Renal cortex interstitium (tissue), 11 donors: ENCODE measurements around the gene IL24. TPM values are rescaled to one million over a fixed set of nuclear protein-coding genes. Genes with fewer than 3 reads are reported as not detected.

Experiments
- DNase-seq, 11 donors: peaks; one replicate each; pipeline ENCODE4 v3.0.0-alpha.2; 2013; ENCODE audit warnings: low read depth in 9 of 11, low spot score in 4 of 11; ENCODE audit errors: extremely low read depth in 1 of 11
- polyA plus RNA-seq, 3 donors: library from polyadenylated mRNA; unstranded; fragments of 120-200 nt; gene quantifications; one replicate each; pipeline ENCODE4 v1.2.1, GENCODE V29; 2013; ENCODE audit not compliant: insufficient read length in 3 of 3

IL24 gene
- polyA plus RNA-seq, 3 donors = 0.23 to 0.33 (median 0.23) TPM

DNA sequence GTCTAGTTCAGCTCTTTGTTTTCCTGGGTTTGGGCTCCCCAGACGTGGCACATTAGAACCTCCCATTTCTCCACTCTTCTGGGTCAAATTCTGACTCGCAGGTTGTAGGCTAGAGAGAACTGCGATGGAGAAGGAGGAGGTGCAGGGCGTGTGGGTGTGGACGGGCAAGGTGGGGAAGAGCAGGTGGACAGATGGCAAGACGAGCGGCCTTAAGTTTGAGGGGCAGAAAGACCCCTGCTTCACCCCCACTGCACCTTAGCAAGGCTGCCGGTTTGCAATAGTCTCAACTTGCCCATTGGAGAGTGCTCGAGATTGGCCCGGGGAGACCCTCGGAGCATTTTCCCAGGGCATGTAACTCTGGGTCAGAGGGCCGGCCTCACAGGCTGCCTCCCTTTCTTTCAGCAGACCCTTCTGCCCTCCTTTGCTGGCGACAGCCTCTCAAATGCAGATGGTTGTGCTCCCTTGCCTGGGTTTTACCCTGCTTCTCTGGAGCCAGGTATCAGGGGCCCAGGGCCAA lies 1.7 kb downstream of the IL24 start:
- DNase-seq = no peak

DNA sequence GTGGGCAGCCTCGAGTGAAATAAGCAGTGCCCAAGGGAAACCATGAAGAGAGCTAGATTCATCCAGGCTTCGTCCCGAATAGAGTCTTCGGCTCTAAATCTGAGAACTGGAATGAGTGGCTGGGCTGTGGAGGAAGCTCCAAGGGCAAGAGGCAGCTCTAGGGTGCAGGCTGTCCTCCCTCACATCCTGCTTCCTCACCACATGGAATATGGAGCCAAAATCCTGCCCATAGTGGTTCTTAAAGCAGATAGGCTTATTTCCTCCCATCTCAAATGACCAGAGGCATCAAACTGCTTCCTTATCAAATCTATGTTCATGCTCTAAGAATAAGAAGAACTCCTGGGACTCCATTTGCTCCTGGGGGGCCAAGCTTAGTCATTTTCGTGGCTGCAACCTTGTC lies 2.5 kb downstream of the IL24 start:
- no peak for DNase-seq

DNA sequence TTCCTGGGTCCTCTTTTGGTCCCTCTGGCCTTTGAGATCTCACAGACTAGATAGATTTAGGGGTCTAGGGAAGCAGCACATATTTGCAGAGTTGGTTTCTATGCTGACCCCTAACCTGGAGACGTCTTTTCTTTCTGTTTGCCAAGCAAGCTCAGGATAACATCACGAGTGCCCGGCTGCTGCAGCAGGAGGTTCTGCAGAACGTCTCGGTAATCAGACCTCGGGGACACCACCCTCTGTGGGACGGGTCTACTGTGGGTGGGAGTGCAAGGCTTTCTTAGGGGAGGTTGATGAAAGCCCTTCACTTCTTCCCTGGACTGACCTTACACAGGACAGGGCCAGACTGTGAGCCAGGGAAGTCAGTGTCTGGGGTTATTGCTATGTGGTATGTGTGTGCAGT lies 2.9 kb downstream of the IL24 start:
- no peak for DNase-seq

DNA sequence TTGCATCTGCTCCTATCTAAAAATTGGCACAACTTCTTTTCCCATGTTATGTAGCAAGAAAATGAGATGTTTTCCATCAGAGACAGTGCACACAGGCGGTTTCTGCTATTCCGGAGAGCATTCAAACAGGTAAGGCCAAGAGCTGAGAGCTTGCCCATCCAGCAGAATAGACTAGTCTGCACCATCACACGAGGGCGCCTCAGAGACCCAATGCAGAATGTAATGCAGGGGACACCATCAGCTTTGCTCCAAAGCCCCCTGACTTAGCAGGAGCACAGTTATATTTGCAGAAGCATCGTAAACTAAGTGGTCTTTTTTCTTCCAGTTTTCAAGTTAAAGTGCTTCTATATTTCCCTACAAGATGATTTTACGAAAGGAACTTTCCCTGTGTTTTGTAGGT lies 4.7 kb downstream of the IL24 start:
- DNase-seq = no peak

DNA sequence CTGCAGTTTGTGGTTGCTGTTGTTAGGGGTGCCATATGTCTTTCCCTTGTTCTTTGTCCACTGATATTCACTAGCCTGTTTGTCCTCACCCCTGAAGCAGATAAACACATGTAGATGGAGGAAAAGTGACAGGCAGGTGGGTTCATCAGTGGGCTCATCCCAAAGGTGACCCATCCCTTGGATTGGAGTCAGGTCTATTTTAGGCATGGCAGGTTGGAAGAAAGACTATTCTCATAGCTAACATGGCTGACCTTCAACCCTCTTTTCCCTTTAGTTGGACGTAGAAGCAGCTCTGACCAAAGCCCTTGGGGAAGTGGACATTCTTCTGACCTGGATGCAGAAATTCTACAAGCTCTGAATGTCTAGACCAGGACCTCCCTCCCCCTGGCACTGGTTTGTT lies 5.5 kb downstream of the IL24 start:
- DNase-seq = no peak

DNA sequence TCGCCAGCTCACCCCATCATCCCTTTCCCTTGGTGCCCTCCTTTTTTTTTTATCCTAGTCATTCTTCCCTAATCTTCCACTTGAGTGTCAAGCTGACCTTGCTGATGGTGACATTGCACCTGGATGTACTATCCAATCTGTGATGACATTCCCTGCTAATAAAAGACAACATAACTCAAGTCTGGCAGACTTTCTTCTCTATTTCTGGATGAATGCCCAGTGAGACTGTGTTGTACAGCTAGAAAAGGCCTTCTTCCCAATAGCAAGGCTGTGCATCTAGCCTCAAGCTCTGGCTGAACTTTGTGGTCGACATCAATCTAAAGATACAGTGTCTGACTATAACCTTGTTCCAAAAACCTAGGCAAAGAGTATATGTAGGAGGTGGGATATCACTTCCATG lies 6.4 kb downstream of the IL24 start:
- DNase-seq = no peak

DNA sequence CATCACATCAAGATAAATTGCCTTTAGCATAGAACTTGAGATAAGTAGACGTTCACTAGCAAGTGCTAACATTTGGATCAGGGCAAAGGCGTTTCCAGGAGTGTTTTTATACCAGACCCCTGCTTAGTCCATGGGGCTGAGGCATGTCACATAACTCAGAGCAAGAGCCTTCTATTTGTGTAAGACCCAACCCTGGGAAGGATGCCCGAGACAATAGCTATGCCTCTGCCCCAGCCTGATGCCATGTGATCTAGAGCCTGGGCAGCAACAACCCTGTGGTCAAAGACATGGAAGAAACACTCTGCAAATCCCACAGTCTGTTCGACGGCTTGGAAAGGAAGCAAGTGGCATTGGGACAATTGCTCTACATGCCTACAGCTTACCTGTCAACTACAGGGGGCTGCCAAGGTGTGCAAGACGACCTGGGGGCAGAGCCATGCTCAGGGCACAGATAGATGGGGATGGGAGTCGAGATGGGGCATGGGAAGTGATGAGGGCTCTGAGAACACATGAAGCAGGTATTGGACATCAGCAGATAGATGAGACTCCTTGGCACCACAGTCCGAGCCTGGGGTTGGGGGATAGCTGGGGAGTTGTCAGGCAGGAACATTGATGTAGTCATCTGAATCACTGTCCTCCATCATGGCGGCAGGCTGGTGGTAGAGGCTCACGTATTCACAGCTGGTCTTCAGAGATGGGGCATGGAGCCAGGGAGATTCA lies 7.3 kb downstream of the IL24 start:
- no peak for DNase-seq

DNA sequence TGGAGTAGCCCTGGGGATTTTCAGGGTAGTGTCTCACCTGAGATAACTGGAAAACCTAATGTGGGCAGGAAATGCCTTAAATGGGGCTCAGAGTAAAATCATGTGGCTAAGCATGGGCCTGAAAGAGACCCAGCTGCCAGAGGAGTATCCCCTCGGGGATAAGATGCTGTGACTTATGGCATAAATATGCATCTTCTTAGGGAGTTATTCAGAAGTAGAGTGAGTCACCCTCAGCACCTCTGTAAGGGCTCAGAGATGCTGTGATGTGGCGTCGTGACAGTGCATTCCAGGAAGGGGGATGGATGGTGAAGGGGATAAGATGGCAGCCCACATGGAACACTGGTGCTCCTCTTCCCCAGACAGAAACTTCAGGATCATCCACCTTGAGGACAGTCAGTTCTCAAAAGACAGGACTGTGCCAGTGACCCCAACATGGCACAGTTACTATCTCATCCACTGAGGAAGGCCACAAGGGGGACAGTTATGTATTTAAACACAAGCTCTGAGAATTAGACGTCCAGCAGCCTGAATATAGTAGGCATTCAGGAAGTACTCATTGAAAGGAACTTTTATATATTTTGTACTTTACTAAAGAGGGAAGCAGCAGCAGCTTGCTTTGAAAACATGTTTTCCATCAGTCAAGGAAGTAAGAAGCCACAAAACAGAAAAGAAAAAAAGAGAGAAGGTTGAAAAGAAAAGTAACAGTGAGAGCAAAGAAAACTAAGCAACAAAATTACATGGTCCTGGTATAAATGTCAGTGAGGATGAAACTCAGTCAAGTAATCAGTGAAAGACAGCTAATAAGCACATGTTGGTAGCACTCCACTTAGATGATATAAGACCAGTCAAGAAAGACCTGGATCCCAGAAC lies 8.3 kb downstream of the IL24 start:
- DNase-seq = no peak

DNA sequence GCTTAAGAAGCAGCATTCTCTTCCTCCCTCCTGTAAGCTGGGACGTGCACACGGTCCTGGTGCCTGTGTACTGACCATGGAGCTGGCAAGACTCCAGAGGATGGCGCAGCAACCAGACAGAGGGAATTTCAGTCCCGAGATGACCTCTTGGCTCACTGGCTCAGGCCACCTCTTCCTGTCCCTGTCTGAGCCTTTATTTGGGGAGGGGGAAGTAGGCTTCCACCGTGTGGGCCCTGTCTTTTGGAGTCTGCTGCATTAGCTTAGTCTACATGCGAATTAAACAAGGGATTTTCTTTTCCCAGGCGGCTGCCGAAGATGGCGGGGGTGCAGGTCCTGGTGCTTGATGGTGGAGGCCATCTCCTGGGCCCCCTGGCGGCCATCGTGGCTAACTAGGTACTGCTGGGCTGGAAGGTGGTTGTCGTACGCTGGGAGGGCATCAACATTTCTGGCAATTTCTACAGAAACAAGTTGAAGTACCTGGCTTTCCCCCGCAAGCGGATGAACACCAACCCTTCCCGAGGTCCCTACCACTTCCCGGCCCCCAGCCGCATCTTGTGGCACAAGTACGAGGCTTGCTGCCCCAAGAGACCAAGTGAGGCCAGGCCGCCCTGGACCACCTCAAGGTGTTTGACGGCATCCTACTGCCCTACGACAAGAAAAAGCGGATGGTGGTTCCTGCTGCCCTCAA lies 10.2 kb downstream of the IL24 start:
- DNase-seq = no peak

DNA sequence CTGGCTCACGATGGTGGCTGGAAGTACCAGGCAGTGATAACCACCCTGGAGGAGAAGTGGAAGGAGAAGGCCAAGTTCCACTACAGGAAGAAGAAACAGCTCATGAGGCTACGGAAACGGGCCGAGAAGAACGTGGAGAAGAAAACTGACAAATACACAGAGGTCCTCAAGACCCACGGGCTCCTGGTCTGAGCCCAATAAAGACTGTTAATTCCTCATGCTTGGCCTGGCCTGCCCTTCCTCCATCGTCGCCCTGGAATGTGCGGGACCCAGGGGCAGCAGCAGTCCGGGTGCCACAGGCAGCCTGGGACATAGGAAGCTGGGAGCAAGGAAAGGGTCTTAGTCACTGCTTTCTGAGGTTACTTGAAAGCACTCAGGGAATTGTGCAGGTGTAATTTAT lies 10.8 kb downstream of the IL24 start:
- no peak for DNase-seq

DNA sequence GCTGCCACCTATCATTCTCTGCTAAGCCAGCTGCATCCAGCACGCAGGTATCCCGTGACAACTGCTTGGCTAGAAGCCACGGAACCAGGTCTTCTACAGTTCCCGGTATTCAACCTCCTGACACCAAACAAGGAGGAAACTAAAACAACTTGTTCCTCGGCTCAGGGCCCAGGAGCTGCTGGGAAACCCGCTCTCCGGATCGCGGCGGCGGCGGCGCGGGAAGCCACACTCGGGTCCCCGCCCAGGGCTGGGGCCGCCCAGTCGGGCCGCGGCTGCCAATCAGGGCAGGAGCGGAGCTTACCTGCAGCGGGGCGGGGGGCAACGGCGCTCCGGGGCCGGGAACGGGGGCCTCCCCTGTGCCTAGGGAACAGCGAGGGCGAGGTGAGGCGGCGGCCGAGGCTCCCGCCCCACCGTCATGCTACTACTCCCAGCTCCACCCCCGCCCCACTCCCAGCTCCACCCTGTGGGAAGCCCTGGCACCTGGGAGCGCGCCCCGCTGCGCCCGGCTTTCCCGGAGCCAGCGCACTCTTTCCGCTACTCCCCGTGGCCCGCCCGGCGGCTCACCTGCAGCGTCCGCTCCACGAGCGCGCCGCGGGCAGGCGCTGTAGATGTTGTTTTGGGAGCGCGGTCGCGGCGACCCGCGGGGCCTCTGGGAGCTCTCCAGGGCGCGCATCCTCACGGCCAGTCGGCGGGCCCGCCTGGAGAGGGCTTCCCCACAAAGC lies 12.1 kb downstream of the IL24 start:
- peak; percentile 50 to 85 (median 70) for DNase-seq

DNA sequence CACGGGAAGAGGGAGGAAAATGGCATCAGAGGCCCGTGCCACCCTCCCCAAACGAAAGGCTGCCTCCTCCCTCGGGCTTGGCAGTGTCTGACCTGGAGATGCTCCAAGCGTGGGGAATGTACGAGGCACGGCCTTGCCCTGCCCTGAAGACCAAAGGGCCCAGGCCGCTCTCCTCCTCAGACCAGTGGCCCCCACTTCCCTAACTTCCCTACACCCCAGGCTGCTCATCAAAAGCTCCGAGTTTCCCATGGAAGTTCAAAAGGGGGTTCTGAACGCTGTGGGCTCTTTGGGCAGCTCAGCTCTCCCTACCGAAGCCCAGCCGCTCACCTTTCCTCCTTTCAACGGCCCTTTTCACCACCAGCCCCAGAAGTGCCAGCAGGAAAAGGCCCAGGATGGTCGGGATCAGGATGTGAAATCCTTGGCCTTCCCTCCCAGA lies 12.7 kb downstream of the IL24 start:
- no peak for DNase-seq

DNA sequence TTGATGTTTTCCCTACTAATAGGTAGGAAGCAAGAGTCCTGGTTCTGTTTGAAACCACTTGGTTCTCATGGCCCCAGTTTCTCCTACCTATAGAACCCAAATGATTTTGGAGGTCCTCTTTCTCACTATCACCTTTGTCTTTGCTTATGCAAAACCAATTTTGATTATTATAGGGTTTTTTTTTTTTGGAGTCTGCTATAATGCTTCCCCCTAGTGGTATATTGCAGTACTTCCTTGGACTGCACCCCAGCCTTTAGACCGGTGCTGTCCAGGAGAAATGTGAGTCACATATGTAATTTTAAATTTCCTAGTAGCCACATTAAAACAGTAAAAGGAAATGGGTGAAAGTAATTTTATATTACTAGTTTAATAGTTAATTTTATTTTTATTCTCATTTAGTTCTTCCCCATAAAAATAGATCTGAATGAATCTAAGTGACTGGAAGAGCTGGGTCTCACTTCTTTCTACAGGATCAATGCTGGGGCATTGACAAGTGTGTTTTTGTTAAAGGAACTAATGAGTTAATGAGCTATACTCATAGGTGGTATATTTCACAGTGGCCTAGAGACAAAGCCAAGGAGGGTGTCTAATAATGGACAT lies 13.9 kb downstream of the IL24 start:
- DNase-seq = peak in 1 of 11 donors; percentile 40

DNA sequence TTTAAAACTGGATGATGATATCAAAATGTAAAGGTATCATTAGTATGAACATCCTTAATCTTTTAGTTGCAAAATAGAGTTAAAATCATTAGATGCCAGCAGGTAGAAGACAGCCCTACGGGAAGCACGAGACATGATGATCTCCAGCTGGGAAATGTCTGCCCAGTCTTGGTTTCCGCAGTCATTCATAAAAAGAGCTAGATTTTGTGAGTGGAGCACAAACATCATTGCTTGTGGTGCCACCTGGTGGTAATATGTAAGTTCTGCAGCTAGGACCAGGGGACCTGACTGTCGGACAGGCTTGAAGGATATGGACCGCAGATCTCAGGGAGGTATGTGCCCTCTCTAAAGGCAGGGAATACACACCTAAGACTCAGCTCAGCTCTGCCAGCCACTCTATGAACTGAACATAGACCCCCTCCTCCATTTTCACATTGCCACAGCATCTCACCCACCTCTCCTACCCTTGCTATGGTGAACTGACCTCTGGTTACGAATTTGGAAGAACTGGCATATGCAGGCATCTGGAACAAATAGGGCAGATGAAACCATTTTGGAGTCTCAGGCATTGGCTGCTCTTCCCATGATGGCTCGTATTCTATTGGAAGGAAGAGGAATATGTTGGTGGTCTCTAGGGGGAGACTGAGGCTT lies 15.3 kb downstream of the IL24 start:
- peak; percentile 51 to 86 (median 70) for DNase-seq

DNA sequence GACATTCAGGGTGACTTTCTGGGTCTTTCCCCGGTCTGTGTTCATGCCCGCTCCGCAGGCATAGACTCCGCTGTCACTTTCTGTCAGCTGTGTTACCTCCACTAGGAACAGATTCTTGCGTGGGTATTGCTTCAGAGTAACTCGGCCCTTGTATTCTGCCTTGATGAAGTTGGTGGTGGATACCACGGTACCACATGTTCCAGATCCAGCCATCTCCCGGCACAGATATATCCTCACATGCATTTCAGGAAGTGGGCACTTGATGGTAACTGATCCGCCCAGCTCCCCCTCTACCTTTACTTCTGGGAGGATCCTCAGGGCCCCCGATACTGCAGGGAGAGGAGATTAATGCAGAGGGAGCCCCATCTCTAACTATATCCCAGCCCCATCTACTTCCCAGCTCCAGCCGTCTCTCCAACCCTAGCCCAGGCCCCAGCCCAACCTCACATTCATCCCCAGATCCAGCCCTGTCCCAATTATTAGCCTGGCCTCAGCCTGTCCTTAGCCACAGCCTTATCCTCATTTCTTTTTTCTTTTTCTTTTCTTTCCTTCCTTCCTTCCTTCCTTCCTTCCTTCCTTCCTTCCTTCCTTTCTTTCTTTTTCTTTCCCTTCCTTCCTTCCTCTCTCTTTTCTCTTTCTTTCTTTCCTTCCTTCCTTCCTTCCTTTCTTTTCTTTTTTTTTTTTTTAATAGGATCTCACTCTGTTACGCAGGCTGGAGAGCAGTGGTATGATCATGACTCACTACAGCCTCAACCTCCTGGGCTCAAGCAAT lies 16.7 kb downstream of the IL24 start:
- DNase-seq = no peak

DNA sequence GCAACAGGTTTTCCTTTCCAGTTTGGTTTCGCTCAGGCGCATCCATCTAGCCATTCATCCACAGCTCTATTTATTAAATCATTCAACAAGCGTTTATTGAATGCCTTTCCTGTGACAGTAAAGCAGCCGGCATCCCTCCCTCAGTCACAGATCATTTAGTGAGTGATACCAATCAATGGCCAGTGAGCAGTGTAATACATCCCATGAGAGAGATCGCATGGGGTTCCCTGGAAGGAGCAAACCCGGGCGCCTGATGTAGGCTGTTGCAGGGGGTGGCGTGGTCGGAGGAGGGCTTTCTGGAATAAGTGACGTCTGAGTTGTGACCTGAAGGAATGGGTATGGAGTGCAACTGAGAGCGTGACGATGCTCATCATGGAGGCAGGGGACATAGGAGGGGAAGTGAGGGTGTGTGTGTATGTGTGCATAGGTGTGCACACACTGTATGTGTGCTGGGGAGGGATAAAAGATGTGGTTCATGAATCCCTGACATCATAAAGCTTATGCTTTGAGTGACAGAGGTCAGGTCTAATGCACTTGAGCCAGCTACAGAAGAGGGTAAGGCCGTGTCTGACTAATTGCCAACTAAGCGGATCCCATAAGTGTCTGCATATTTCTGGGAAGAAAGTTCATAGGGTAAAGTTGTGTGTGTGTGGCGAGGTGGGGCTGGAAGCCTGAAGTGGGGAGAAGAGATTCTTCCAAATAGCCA lies 17.9 kb downstream of the IL24 start:
- DNase-seq = no peak
